Upper lobe of left lung (tissue), 4 donors: Measurements from ENCODE around the gene COPS7A.

Experiments
- CTCF ChIP-seq, 6 experiments: fragments of 450-650 bp in 4 of 6; fragments of 200-600 bp in 2 of 6; sonication (generic) in 2 of 6; IDR thresholded peaks; one replicate each; pipeline ENCODE4 v1.5.1; 2016 to 2019; ENCODE audit warnings: antibody characterized with exemption in 6 of 6
- POLR2AphosphoS5 ChIP-seq, 2 donors: sonication (generic); formaldehyde crosslinking; IDR thresholded peaks; one replicate each; pipeline ENCODE4 v1.5.1; 2017; ENCODE audit warnings: antibody characterized with exemption in 2 of 2

DNA sequence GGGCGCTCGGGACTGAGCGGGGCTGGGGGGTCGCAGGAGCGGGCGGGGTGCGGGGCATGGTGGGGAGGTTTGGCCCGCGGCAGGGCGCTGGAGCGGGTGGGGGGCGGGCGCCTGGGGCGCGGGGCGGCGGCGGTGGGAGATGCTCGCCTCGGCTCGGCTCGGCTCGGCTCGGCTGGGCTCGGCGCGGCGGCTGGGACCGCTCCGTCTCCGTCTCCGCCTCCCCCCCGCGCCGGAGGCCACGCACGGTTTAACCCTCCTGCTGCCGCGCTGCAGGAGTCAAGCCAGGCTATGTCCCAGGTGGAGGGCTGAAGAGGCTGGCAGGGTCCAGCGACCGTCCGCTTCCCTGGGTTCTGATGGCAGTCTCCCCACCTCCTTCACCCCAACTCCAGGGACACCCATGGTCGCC, 23.2 kb upstream of the COPS7A start, which contains the start of gene PIANP:
- TF ChIP-seq CTCF (IDR thresholded peaks at IDR 0.05) (no peak), POLR2AphosphoS5 (IDR thresholded peaks at IDR 0.05) (no peak)
